ENCODE results near the gene CRY2.

CRY2 gene

GRCh38 chr11:45816614-45817013 lies 30.7 kb upstream of the CRY2 start:
- TF ChIP-seq TSHZ2 (CRISPR knock-in tag; IDR thresholded peaks at IDR 0.05) (no peak), ISL1 (CRISPR knock-in tag; IDR thresholded peaks at IDR 0.05) (no peak), ARNTL (CRISPR knock-in tag; IDR thresholded peaks at IDR 0.05; ENCODE audit: borderline replicate concordance, low read depth) (no peak), ESRRG (CRISPR knock-in tag; IDR thresholded peaks at IDR 0.05) (no peak), ZFP30 (CRISPR knock-in tag; IDR thresholded peaks at IDR 0.05) (no peak), PPARA (CRISPR knock-in tag; IDR thresholded peaks at IDR 0.05; ENCODE audit: borderline replicate concordance) (no peak), ZFP3 (CRISPR knock-in tag; IDR thresholded peaks at IDR 0.05) (no peak), ZNF8 (CRISPR knock-in tag; IDR thresholded peaks at IDR 0.05) (no peak), SNAI2 (CRISPR knock-in tag; IDR thresholded peaks at IDR 0.05) (no peak), BACH2 (CRISPR knock-in tag; IDR thresholded peaks at IDR 0.05; ENCODE audit: borderline replicate concordance) (no peak), ZNF70 (CRISPR knock-in tag; IDR thresholded peaks at IDR 0.05) (no peak), TOX (CRISPR knock-in tag; IDR thresholded peaks at IDR 0.05; ENCODE audit: borderline replicate concordance) (no peak), OSR1 (CRISPR knock-in tag; IDR thresholded peaks at IDR 0.05) (no peak), GLIS3 (CRISPR knock-in tag; IDR thresholded peaks at IDR 0.05) (no peak), CSDC2 (CRISPR knock-in tag; IDR thresholded peaks at IDR 0.05) (no peak)
- TF ChIP-seq, protein P1, sequence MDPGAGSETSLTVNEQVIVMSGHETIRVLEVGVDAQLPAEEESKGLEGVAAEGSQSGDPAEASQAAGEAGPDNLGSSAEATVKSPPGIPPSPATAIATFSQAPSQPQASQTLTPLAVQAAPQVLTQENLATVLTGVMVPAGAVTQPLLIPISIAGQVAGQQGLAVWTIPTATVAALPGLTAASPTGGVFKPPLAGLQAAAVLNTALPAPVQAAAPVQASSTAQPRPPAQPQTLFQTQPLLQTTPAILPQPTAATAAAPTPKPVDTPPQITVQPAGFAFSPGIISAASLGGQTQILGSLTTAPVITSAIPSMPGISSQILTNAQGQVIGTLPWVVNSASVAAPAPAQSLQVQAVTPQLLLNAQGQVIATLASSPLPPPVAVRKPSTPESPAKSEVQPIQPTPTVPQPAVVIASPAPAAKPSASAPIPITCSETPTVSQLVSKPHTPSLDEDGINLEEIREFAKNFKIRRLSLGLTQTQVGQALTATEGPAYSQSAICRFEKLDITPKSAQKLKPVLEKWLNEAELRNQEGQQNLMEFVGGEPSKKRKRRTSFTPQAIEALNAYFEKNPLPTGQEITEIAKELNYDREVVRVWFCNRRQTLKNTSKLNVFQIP (CRISPR knock-in tag; IDR thresholded peaks at IDR 0.05; ENCODE audit: borderline replicate concordance, low read depth), result no peak
- TF ChIP-seq, protein P2, sequence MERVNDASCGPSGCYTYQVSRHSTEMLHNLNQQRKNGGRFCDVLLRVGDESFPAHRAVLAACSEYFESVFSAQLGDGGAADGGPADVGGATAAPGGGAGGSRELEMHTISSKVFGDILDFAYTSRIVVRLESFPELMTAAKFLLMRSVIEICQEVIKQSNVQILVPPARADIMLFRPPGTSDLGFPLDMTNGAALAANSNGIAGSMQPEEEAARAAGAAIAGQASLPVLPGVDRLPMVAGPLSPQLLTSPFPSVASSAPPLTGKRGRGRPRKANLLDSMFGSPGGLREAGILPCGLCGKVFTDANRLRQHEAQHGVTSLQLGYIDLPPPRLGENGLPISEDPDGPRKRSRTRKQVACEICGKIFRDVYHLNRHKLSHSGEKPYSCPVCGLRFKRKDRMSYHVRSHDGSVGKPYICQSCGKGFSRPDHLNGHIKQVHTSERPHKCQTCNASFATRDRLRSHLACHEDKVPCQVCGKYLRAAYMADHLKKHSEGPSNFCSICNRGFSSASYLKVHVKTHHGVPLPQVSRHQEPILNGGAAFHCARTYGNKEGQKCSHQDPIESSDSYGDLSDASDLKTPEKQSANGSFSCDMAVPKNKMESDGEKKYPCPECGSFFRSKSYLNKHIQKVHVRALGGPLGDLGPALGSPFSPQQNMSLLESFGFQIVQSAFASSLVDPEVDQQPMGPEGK (CRISPR knock-in tag; IDR thresholded peaks at IDR 0.05; ENCODE audit: borderline replicate concordance), result no peak
- TF ChIP-seq, protein P3, sequence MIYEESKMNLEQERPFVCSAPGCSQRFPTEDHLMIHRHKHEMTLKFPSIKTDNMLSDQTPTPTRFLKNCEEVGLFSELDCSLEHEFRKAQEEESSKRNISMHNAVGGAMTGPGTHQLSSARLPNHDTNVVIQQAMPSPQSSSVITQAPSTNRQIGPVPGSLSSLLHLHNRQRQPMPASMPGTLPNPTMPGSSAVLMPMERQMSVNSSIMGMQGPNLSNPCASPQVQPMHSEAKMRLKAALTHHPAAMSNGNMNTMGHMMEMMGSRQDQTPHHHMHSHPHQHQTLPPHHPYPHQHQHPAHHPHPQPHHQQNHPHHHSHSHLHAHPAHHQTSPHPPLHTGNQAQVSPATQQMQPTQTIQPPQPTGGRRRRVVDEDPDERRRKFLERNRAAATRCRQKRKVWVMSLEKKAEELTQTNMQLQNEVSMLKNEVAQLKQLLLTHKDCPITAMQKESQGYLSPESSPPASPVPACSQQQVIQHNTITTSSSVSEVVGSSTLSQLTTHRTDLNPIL (CRISPR knock-in tag; IDR thresholded peaks at IDR 0.05; ENCODE audit: low read depth), result no peak
- TF ChIP-seq, protein P4, sequence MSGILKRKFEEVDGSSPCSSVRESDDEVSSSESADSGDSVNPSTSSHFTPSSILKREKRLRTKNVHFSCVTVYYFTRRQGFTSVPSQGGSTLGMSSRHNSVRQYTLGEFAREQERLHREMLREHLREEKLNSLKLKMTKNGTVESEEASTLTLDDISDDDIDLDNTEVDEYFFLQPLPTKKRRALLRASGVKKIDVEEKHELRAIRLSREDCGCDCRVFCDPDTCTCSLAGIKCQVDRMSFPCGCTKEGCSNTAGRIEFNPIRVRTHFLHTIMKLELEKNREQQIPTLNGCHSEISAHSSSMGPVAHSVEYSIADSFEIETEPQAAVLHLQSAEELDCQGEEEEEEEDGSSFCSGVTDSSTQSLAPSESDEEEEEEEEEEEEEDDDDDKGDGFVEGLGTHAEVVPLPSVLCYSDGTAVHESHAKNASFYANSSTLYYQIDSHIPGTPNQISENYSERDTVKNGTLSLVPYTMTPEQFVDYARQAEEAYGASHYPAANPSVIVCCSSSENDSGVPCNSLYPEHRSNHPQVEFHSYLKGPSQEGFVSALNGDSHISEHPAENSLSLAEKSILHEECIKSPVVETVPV (CRISPR knock-in tag; IDR thresholded peaks at IDR 0.05), result no peak

DNA sequence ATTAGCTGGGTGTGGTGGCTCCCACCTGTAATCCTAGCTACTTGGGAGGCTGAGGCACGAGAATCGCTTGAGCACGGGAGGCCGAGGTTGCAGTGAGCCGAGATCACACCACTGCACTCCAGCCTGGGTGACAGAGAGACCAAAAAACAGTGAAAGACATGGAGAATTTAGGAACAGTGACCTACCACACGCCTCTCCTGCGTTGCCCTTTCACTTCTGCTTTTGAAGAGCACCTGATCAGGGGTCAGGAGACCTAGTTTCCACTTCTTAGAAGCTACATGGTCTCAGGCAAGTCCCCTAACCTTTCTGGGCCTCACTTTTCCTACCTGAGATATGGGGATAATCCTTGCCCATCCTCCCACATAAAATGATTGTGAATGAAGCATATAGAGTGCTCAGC lies 30.1 kb upstream of the CRY2 start:
- ATAC-seq, result no peak
- TF ChIP-seq, protein P1 (CRISPR knock-in tag; IDR thresholded peaks at IDR 0.05; ENCODE audit: borderline replicate concordance, low read depth), result no peak
- no peak for TF ChIP-seq TSHZ2 (CRISPR knock-in tag; IDR thresholded peaks at IDR 0.05)
- TF ChIP-seq OSR1 (CRISPR knock-in tag; IDR thresholded peaks at IDR 0.05), result no peak
- TF ChIP-seq ZNF70 (CRISPR knock-in tag; IDR thresholded peaks at IDR 0.05), result no peak
- no peak for TF ChIP-seq TCF4 (CRISPR knock-in tag; IDR thresholded peaks at IDR 0.05; ENCODE audit: borderline replicate concordance)
- TF ChIP-seq, protein P2 (CRISPR knock-in tag; IDR thresholded peaks at IDR 0.05; ENCODE audit: borderline replicate concordance), result no peak
- TF ChIP-seq ZFP3 (CRISPR knock-in tag; IDR thresholded peaks at IDR 0.05), result no peak
- no peak for TF ChIP-seq RARB (CRISPR knock-in tag; IDR thresholded peaks at IDR 0.05)

More at GRCh38 chr11:45816614-45817013, 30.7 kb upstream of the CRY2 start:
- peak; percentile 48 for ATAC-seq

Data from SK-N-SH treated with all-trans-retinoic acid at 6 μM for 48 hours (cell line).